ENCODE measurements around the gene ARHGAP22.

ARHGAP22 gene

GRCh38 chr10:48605786-48606529 is 1.1 kb upstream of the ARHGAP22 start:
- no peak for DNase-seq

GRCh38 chr10:48604039-48604990 is 558 bp downstream of the ARHGAP22 start:
- DNase-seq: no peak

GRCh38 chr10:48603421-48604038 is 1.3 kb downstream of the ARHGAP22 start:
- DNase-seq: no peak

GRCh38 chr10:48602401-48603135 is 2.3 kb downstream of the ARHGAP22 start:
- DNase-seq: no peak

GRCh38 chr10:48601789-48602188 is 3.1 kb downstream of the ARHGAP22 start:
- no peak for DNase-seq

GRCh38 chr10:48600645-48601505 is 4.0 kb downstream of the ARHGAP22 start:
- DNase-seq: no peak

- no peak for DNase-seq
These were observed 5.1 kb downstream of the ARHGAP22 start for GRCh38 chr10:48599830-48600134.

GRCh38 chr10:48598936-48599829 is 5.7 kb downstream of the ARHGAP22 start:
- no peak for DNase-seq

GRCh38 chr10:48598243-48598935 is 6.5 kb downstream of the ARHGAP22 start:
- peak; percentile 75 for DNase-seq

- DNase-seq: no peak
These were observed 9.3 kb downstream of the ARHGAP22 start for GRCh38 chr10:48595539-48595932.

GRCh38 chr10:48594803-48595538 is 9.9 kb downstream of the ARHGAP22 start:
- DNase-seq: no peak

- DNase-seq: no peak
These were observed 10.5 kb downstream of the ARHGAP22 start for GRCh38 chr10:48594371-48594770.

- no peak for DNase-seq
These were observed 12.5 kb downstream of the ARHGAP22 start for GRCh38 chr10:48592346-48592745.

GRCh38 chr10:48590945-48591344 is 13.9 kb downstream of the ARHGAP22 start:
- no peak for DNase-seq

GRCh38 chr10:48589266-48589665 is 15.6 kb downstream of the ARHGAP22 start:
- DNase-seq: peak; percentile 54

- no peak for DNase-seq
These were observed 17.1 kb downstream of the ARHGAP22 start for GRCh38 chr10:48587819-48588218.

- DNase-seq: no peak
These were observed 17.8 kb downstream of the ARHGAP22 start for GRCh38 chr10:48587101-48587500.

GRCh38 chr10:48582970-48583369 is 21.9 kb downstream of the ARHGAP22 start:
- DNase-seq: peak; percentile 23

GRCh38 chr10:48580236-48580635 is 24.6 kb downstream of the ARHGAP22 start:
- DNase-seq: no peak
